T-helper 2 cell (primary cell): ENCODE results near the gene NTHL1.

Experiments used
- DNase-seq, 5 experiments: peaks; one replicate each; pipeline versions ENCODE4 v3.0.0 to v3.0.0-alpha.2; 2012 to 2022

The NTHL1 gene

GRCh38 chr16:2083876-2084780 is 36.5 kb upstream of the NTHL1 start:
- DNase-seq, result no peak

- no peak for DNase-seq
Measured at GRCh38 chr16:2083409-2083808, 35.8 kb upstream of the NTHL1 start.

GRCh38 chr16:2082983-2083364 is 35.3 kb upstream of the NTHL1 start:
- no peak for DNase-seq

GRCh38 chr16:2082171-2082982 is 34.7 kb upstream of the NTHL1 start:
- DNase-seq, result no peak

GRCh38 chr16:2081201-2082084 is 33.8 kb upstream of the NTHL1 start:
- no peak for DNase-seq

GRCh38 chr16:2079991-2080390 is 32.4 kb upstream of the NTHL1 start:
- no peak for DNase-seq

GRCh38 chr16:2079311-2079800 is 31.7 kb upstream of the NTHL1 start:
- no peak for DNase-seq

GRCh38 chr16:2078691-2079090 is 31.1 kb upstream of the NTHL1 start:
- DNase-seq, result no peak

- DNase-seq, result no peak
Measured at GRCh38 chr16:2078096-2078495, 30.5 kb upstream of the NTHL1 start.

GRCh38 chr16:2077696-2078095 is 30.1 kb upstream of the NTHL1 start:
- DNase-seq, result no peak

GRCh38 chr16:2077016-2077415 is 29.4 kb upstream of the NTHL1 start:
- no peak for DNase-seq

- DNase-seq, result no peak
Measured at GRCh38 chr16:2076072-2076865, 28.6 kb upstream of the NTHL1 start.

GRCh38 chr16:2075631-2076030 is 28.0 kb upstream of the NTHL1 start:
- DNase-seq, result no peak

- DNase-seq, result no peak
Measured at GRCh38 chr16:2074071-2074470, 26.4 kb upstream of the NTHL1 start.

GRCh38 chr16:2072926-2073325 is 25.3 kb upstream of the NTHL1 start:
- no peak for DNase-seq

- DNase-seq, result no peak
Measured at GRCh38 chr16:2071454-2072202, 24.0 kb upstream of the NTHL1 start.

GRCh38 chr16:2070576-2071453 is 23.2 kb upstream of the NTHL1 start:
- DNase-seq, result no peak

- DNase-seq, result no peak
Measured at GRCh38 chr16:2066139-2066538, 18.5 kb upstream of the NTHL1 start.

- no peak for DNase-seq
Measured at GRCh38 chr16:2064368-2064945, 16.8 kb upstream of the NTHL1 start.

- DNase-seq, result no peak
Measured at GRCh38 chr16:2063861-2064260, 16.2 kb upstream of the NTHL1 start.
